GM18909 (cell line): ENCODE measurements around the gene CHN2.

Source experiments
- ATAC-seq: cut with Tn5 transposase; IDR thresholded peaks from one replicate; pipeline ENCODE4 v1.9.1; 2021; ENCODE audit warnings: mild to moderate bottlenecking; ENCODE audit not compliant: unreplicated experiment, poor library complexity

The CHN2 gene

GRCh38 chr7:29326864-29327263 lies 132.3 kb downstream of the CHN2 start:
- no peak for ATAC-seq

GRCh38 chr7:29327455-29327854 lies 132.9 kb downstream of the CHN2 start:
- ATAC-seq, result no peak

GRCh38 chr7:29328045-29328444 lies 133.5 kb downstream of the CHN2 start:
- ATAC-seq, result no peak

- ATAC-seq, result no peak
These were observed 134.2 kb downstream of the CHN2 start for GRCh38 chr7:29328811-29329210.

- no peak for ATAC-seq
These were observed 135.1 kb downstream of the CHN2 start for GRCh38 chr7:29329686-29330085.

GRCh38 chr7:29330136-29330535 lies 135.6 kb downstream of the CHN2 start:
- ATAC-seq, result no peak

GRCh38 chr7:29331163-29331562 lies 136.6 kb downstream of the CHN2 start:
- no peak for ATAC-seq

GRCh38 chr7:29332042-29332811 lies 137.7 kb downstream of the CHN2 start:
- no peak for ATAC-seq

- ATAC-seq, result no peak
These were observed 138.6 kb downstream of the CHN2 start for GRCh38 chr7:29332875-29333855.

- ATAC-seq, result no peak
These were observed 140.9 kb downstream of the CHN2 start for GRCh38 chr7:29335188-29336083.

GRCh38 chr7:29337546-29338116 lies 143.1 kb downstream of the CHN2 start:
- no peak for ATAC-seq

GRCh38 chr7:29340696-29341095 lies 146.1 kb downstream of the CHN2 start:
- ATAC-seq, result no peak

- no peak for ATAC-seq
These were observed 146.6 kb downstream of the CHN2 start for GRCh38 chr7:29341156-29341555.

- ATAC-seq, result no peak
These were observed 148.2 kb downstream of the CHN2 start for GRCh38 chr7:29342761-29343160.

- ATAC-seq, result no peak
These were observed 148.8 kb downstream of the CHN2 start for GRCh38 chr7:29343399-29343798.

GRCh38 chr7:29344334-29344978 lies 149.9 kb downstream of the CHN2 start:
- no peak for ATAC-seq

GRCh38 chr7:29345590-29345989 lies 151.0 kb downstream of the CHN2 start:
- ATAC-seq, result no peak

GRCh38 chr7:29346231-29346978 lies 151.8 kb downstream of the CHN2 start:
- ATAC-seq, result no peak

- ATAC-seq, result no peak
These were observed 154.8 kb downstream of the CHN2 start for GRCh38 chr7:29349362-29349761.
